Uterus (tissue), 4 donors: Measurements from ENCODE around the gene CARF. TPM values are rescaled to one million over a fixed set of nuclear protein-coding genes. Genes with fewer than 3 reads are reported as not detected.
"Not testable (repeated sequence)": the region's sequence is repeated elsewhere in the genome, so short reads cannot be mapped to it uniquely, and the experiment has no call there.

ENCODE experiments used
- DNase-seq, 2 donors: peaks; one replicate each; pipeline ENCODE4 v3.0.0-alpha.2; 2019 to 2020
- H3K27ac ChIP-seq, 2 donors: fragments of 200-600 bp; sonication (generic); 1 replicate in 1 of 2; 2 replicates in 1 of 2; pipeline ENCODE4 v1.5.1; 2016 to 2018
- H3K27me3 ChIP-seq, 2 donors: fragments of 200-600 bp; sonication (generic); one replicate each; pipeline ENCODE4 v1.5.1; 2018 to 2019; ENCODE audit warnings: control low read depth in 1 of 2
- H3K36me3 ChIP-seq, 2 donors: fragments of 200-600 bp; sonication (generic); one replicate each; pipeline ENCODE4 v1.5.1; 2019; ENCODE audit warnings: control low read depth in 1 of 2
- H3K4me1 ChIP-seq, 2 donors: fragments of 200-600 bp; sonication (generic); one replicate each; pipeline ENCODE4 v1.5.1; 2018 to 2019; ENCODE audit warnings: control low read depth in 1 of 2
- H3K4me3 ChIP-seq, 2 donors: fragments of 200-600 bp; sonication (generic); 1 replicate in 1 of 2; 2 replicates in 1 of 2; pipeline ENCODE4 v1.5.1; 2018 to 2019; ENCODE audit warnings: mild to moderate bottlenecking in 1 of 2
- H3K9me3 ChIP-seq, 2 donors: fragments of 200-600 bp; sonication (generic); one replicate each; pipeline ENCODE4 v1.5.1; 2019; ENCODE audit warnings: control low read depth in 1 of 2
- CTCF ChIP-seq, 4 experiments: fragments of 200-600 bp in 2 of 4; fragments of 450-650 bp in 2 of 4; sonication (generic) in 2 of 4; IDR thresholded peaks; one replicate each; pipeline ENCODE4 v1.5.1; 2016 to 2019; ENCODE audit warnings: antibody characterized with exemption in 4 of 4, mild to moderate bottlenecking in 2 of 4, moderate library complexity in 1 of 4
- POLR2A ChIP-seq, 2 donors: fragments of 450-650 bp; IDR thresholded peaks; one replicate each; pipeline ENCODE4 v1.6.1; 2016; ENCODE audit warnings: antibody characterized with exemption in 2 of 2, mild to moderate bottlenecking in 1 of 2, moderate library complexity in 1 of 2
- intact Hi-C: fragments of 100-400 bp; cut with DNase I; formaldehyde crosslinking; loops from one replicate; pipeline ENCODE4 v1.15.1; 2023; ENCODE audit warnings: low total_unique reads
- total RNA-seq, 4 donors: library from RNA; depleted of rRNA in 3 of 4; stranded (reverse); fragments of >200 nt in 3 of 4; gene quantifications; one replicate each; pipeline versions ENCODE4 v1.1.0 to v1.2.4, GENCODE V29; 2014 to 2023
- donor health status: DM: yes; HTN: yes; CAD: no.

CARF gene
- total RNA-seq, 4 donors from 2014 or later = 5.0 to 26.1 (median 24.0) TPM

DNA sequence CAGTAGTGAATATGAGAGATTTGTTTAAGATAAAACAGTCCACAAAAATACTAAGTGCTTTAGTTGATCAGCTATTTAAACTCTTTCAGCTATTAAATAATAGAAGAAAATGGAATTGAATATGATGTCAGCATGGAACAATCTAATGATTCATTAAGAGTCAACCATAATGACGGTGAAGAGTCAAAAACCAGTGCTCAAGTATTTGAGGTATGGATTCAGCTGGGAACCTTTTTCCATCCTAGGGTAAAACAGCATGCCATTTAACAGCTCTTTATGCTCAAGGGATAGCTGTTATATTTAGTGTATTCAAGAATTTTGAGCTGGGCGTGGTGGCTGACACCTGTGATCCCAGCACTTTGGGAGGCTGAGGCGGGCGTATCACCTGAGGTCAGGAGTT is 29.7 kb downstream of the CARF start:
- Histone ChIP-seq H3K9me3 (peaks cover 0 to 6% of the 10 kb centered on the region in 2 donors), H3K4me1 (no peaks in the 10 kb centered on the region), H3K27me3 (no peaks in the 10 kb centered on the region), H3K27ac (no peak overlapping the region), H3K36me3 (no peaks in the 10 kb centered on the region), H3K4me3 (no peak overlapping the region)
- TF ChIP-seq POLR2A (IDR thresholded peaks at IDR 0.05) = no peak
- no peak for TF ChIP-seq CTCF (IDR thresholded peaks at IDR 0.05)
- no peak for DNase-seq
- intact Hi-C loops = no loop called here

DNA sequence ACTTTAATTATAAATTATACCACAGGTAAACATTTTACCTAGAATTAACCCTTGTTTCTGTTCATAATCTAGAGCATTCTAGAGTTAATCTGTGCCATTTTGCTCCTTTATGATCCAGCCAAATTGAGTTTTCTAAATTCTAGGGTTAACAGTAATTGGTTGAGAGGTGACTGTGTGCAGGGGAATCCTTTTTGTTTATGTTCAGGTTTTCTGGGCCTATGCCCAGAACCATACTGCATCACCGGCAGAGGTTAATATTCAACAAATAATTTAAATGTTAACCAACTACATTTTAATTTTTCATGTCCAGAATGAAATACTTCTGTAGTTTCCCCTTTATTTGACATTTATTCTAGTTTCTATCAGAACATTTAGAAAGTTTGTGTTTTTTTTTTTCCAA is 32.3 kb downstream of the CARF start:
- intact Hi-C loops = no loop called here
- no peaks in the 10 kb centered on the region for H3K4me1 ChIP-seq
- no peak for TF ChIP-seq CTCF (IDR thresholded peaks at IDR 0.05)
- TF ChIP-seq POLR2A (IDR thresholded peaks at IDR 0.05) = no peak
- no peak overlapping the region for H3K27ac ChIP-seq
- no peak for DNase-seq
- no peaks in the 10 kb centered on the region for H3K9me3 ChIP-seq
- H3K27me3 ChIP-seq = no peaks in the 10 kb centered on the region
- H3K36me3 ChIP-seq = no peaks in the 10 kb centered on the region
- no peak overlapping the region for H3K4me3 ChIP-seq

GRCh38 chr2:202944816-202945215 is 32.7 kb downstream of the CARF start:
- no peak for DNase-seq
- intact Hi-C loops = no loop called here
- no peaks in the 10 kb centered on the region for H3K9me3 ChIP-seq
- H3K27me3 ChIP-seq = no peaks in the 10 kb centered on the region
- H3K27ac ChIP-seq = no peak overlapping the region
- H3K4me3 ChIP-seq = no peak overlapping the region
- TF ChIP-seq POLR2A (IDR thresholded peaks at IDR 0.05) (no peak), CTCF (IDR thresholded peaks at IDR 0.05) (no peak)
- H3K36me3 ChIP-seq = no peaks in the 10 kb centered on the region
- H3K4me1 ChIP-seq = no peaks in the 10 kb centered on the region

DNA sequence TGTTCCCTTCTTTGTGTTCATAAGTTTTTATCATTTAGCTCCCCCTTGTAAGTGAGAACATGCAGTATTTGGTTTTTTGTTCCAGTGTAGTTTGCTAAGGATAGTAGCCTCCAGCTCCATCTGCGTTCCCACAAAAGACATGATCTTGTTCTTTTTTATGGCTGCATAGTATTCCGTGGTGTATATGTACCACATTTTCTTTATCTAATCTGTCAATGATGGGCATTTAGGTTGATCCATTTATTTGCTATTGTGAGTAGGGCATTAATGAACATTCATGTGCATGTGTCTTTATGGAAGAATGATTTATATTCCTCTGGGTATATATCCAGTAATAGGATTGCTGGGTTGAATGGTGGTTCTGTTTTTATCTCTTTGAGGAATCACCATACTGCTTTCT is 33.4 kb downstream of the CARF start:
- no peak for TF ChIP-seq CTCF (IDR thresholded peaks at IDR 0.05)
- no peak for TF ChIP-seq POLR2A (IDR thresholded peaks at IDR 0.05)
- H3K4me1 ChIP-seq = no peaks in the 10 kb centered on the region
- no peaks in the 10 kb centered on the region for H3K36me3 ChIP-seq
- no peaks in the 10 kb centered on the region for H3K27me3 ChIP-seq
- no peak overlapping the region for H3K27ac ChIP-seq
- no peaks in the 10 kb centered on the region for H3K9me3 ChIP-seq
- no peak overlapping the region for H3K4me3 ChIP-seq
- DNase-seq = no peak
- intact Hi-C loops = no loop called here

- intact Hi-C loops, H3K36me3 ChIP-seq: not testable (repeated sequence)
Measured at GRCh38 chr2:202949333-202949732, 37.3 kb downstream of the CARF start.

GRCh38 chr2:202950592-202950991 is 38.5 kb downstream of the CARF start:
- Histone ChIP-seq H3K9me3 (no peaks in the 10 kb centered on the region), H3K36me3 (no peaks in the 10 kb centered on the region), H3K27ac (no peak overlapping the region), H3K27me3 (no peaks in the 10 kb centered on the region), H3K4me3 (no peak overlapping the region), H3K4me1 (no peaks in the 10 kb centered on the region)
- DNase-seq = no peak
- no peak for TF ChIP-seq CTCF (IDR thresholded peaks at IDR 0.05)
- no peak for TF ChIP-seq POLR2A (IDR thresholded peaks at IDR 0.05)
- intact Hi-C loops = no loop called here

More at GRCh38 chr2:202949333-202949732, 37.3 kb downstream of the CARF start:
- not testable (repeated sequence) for H3K27ac ChIP-seq, DNase-seq, H3K9me3 ChIP-seq, H3K27me3 ChIP-seq, H3K4me1 ChIP-seq, H3K4me3 ChIP-seq
